ENCODE measurements around the gene FAXC.
A peak's percentile ranks its signal among the peaks of the same experiment; 100 is the strongest.
"Not testable (repeated sequence)": the region's sequence is repeated elsewhere in the genome, so short reads cannot be mapped to it uniquely, and the experiment has no call there.

FAXC gene

DNA sequence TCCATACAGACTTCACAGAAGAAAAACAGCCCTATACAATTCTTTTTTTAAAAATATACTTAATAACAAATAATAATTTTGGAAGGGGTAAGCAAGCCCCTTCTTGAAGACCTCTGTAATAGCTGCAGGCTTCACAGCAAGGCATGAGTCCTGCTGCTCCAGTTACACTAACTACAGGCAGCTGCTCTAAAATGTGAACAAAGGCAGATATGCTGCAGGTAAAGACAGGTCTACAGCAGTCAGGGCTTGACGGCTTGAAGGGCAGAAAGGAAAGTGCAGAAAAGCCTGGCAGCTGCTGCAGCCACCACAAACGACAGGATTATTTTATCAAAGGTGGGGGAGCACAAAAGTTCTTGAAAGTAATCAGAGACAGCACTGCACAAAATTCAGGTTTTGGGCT lies 11.3 kb downstream of the FAXC start:
- no peak for DNase-seq

- not testable (repeated sequence) for DNase-seq
Measured at GRCh38 chr6:99335298-99335697, 14.2 kb downstream of the FAXC start.

DNA sequence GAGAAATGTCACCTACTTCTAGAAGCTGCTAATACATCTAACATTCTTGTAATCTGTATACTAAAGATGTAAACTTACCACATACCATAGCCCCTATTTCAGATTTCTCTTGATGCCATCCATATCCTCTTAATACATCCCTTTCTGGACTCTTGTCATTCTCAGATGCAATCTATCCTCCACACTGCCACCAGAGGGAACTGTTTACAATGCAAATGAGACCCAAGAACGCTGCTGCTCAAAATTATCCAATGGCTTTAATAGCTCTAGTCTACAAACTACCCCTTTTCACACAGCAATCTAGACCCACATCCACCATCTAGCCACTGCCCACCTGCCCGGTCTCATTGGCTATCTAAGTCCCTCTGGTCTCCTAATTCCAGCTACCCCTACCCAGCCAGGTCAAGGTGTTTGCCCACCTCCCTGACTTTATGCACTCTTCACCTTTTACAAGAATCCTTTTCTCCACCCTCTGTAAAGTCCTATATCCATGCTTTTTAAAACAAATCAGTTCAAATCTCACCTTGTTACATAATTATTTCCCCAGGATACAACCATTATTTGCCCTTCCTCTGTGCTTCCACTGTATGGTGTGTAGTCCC lies 14.8 kb downstream of the FAXC start:
- peak in 1 of 5 experiments; percentile 54 for DNase-seq

GRCh38 chr6:99333068-99333467 lies 16.4 kb downstream of the FAXC start:
- no peak for DNase-seq

DNA sequence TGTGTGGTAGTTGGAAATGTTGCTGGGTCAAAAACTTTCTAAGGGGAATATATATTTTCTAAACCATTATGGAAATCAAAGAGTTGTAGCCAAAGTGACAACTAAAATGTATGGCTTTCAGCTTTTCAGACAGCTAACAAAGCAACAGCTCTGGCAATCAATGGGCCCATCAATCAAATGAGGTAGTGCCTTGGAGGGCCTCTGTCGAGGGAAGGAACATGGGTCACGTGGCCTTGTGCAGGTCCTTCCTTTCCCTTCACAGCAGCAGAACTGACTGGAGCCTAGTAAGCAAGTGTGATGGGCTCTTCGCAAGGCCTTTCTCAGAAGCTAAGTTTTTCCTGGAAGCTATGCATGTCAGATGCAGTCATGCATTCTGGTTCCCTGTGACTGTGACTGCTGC lies 17.9 kb downstream of the FAXC start:
- no peak for DNase-seq

DNA sequence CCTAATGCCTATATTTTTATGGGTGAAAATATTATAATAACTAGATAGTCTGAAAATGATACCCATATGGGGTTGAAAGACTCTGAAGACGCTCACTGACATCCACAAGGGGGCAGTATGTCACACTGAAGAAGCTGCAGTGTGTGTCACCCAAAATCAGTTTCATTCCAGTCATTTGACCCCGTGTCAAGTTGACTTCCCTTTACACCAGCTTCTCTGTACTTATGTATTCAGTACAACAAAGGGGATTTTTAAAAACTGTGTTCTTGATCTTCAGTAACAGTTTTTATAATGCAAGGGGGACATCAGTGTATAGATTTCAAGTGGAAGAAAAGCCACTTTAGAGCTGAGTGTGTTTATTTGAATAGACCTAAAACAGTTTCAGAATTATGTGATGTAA lies 19.3 kb downstream of the FAXC start:
- DNase-seq = peak in 3 of 5 experiments; percentile 15 to 82 (median 34)

DNA sequence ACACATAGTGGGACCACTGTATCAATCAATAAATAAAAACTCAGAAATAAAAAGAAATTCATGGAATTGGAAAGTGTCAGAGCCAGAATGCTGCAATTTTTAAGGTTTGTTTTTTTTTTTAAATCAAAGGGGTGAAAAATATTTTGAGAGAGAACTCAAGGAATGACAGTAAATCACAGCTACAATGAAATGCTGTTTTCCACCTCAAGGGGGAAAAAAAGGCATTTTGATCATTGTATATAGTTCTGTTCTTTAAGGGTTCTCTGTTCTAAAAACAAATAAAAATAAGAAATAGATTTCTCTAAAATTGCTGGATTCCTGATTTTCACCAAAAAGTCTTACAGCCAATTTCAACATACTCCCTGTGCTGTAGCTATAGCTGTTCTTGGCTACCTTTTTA lies 24.5 kb downstream of the FAXC start:
- DNase-seq = no peak

- DNase-seq = no peak
Measured at GRCh38 chr6:99318566-99318965, 30.9 kb downstream of the FAXC start.

- no peak for DNase-seq
Measured at GRCh38 chr6:99312354-99312753, 37.1 kb downstream of the FAXC start.

- DNase-seq = no peak
Measured at GRCh38 chr6:99310553-99310952, 38.9 kb downstream of the FAXC start.

GRCh38 chr6:99309557-99309956 lies 39.9 kb downstream of the FAXC start:
- no peak for DNase-seq

DNA sequence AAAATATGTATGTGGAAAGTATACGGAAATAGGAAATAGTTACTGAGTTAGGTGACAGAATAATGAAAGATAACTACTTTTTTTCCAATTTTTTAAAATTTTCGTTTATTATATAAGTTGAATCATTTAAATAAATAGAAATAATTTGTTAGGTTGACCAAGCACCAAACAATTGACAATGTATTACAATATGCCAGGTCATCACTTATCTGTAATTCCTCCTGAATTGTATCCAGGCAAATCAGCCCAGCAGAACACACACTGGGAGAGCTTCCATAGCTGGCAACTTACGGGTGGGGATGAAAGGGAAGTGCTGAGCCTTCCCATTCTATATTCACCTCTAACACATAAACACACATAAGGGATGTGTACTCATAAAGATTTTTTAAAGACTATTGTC lies 40.7 kb downstream of the FAXC start:
- DNase-seq = no peak

GRCh38 chr6:99307295-99307907 lies 42.1 kb downstream of the FAXC start:
- no peak for DNase-seq

- DNase-seq = no peak
Measured at GRCh38 chr6:99306341-99306740, 43.1 kb downstream of the FAXC start.

DNA sequence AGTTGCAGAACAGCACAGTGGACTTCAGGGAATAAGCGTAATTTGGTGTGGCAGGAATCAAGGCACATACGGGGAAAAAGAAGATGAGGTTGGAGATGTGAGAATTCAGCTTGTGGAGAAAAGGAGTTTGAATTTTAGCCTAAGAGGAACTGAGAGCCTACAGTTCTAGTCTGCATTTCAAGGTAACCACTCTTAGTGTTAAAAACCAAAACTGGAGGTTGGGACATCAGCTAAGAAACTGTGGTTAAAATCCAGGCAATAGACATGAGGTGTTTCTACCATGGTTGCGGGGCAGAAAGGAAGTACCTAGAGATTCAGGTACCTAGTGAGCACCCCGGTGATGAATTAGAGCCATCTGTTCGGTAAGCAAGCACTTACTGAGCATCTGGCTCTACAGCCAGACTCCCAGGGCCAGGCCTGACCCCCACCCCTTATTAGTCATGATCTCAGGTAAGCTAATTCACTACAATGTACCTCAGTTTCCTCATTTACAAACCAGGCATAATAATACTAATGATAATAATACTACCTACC lies 44.4 kb downstream of the FAXC start:
- DNase-seq = no peak

GRCh38 chr6:99297415-99297814 lies 52.1 kb downstream of the FAXC start:
- DNase-seq = no peak

- no peak for DNase-seq
Measured at GRCh38 chr6:99297006-99297405, 52.5 kb downstream of the FAXC start.

- no peak for DNase-seq
Measured at GRCh38 chr6:99296261-99296660, 53.2 kb downstream of the FAXC start.

- no peak for DNase-seq
Measured at GRCh38 chr6:99295276-99295675, 54.2 kb downstream of the FAXC start.

DNA sequence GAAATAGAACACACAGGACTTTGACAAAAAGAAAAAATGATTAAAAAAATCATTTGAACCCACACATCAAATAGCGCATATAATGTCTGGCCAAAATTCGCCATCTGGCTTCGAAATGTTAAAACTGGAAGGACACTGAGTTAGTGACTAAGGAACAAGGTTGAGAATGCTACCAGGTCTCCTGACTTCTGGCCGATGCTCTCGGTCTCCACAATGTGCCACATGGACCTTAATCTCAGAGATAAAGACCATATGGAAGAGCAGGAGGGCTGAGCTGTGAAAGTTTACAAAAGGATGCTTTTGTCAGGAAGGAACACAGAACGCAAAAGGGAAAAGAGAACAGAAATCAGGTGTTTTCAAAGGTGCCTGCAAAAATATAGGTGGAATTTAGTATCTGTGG lies 54.7 kb downstream of the FAXC start:
- no peak for DNase-seq

DNA sequence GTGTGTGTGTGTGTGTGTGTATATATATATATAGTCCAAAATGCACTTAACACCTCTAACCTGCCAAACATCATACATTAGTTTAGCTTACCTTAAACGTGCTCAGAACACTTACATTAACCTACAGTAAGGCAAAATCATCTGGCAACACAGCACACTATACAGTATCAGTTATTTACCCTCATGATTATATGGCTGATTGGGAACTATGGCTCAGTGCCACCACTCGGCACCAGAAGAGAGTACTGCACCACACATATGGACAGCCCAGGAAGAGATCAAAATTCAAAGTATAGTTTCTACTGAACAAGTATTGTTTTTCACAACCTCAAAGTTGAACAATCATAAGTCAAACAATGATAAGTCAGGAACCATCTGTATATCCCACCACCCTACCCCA lies 59.8 kb downstream of the FAXC start:
- DNase-seq = no peak

GRCh38 chr6:99288668-99289067 lies 60.8 kb downstream of the FAXC start:
- DNase-seq = no peak

- DNase-seq = no peak
Measured at GRCh38 chr6:99287523-99287922, 62.0 kb downstream of the FAXC start.

GRCh38 chr6:99285881-99286280 lies 63.6 kb downstream of the FAXC start:
- DNase-seq = no peak

Data from T-helper 2 cell (primary cell).